ENCODE measurements around the gene LRFN5. TPM values are rescaled to one million over a fixed set of nuclear protein-coding genes. Genes with fewer than 3 reads are reported as not detected.

LRFN5 gene
- polyA plus RNA-seq, 1 donor = 2.3 TPM

- H3K4me1 ChIP-seq (ENCODE audit: control insufficient read depth, insufficient read depth, low read length) = no peaks in the 10 kb centered on the region
- WGBS (ENCODE audit: insufficient coverage, low lambda C conversion rate) = 86% methylated on average over 6 of the region's 7 CpGs
- peak; percentile 1 to 2 for DNase-seq
- H3K4me3 ChIP-seq (ENCODE audit: low read length) = no peak overlapping the region
- no peaks in the 10 kb centered on the region for H3K36me3 ChIP-seq (ENCODE audit: control insufficient read depth, insufficient read depth, low read length)
- H3K27ac ChIP-seq (ENCODE audit: low read length) = no peak overlapping the region
- H3K9me3 ChIP-seq (ENCODE audit: control insufficient read depth, low read depth, low read length) = no peaks in the 10 kb centered on the region
- no peaks in the 10 kb centered on the region for H3K27me3 ChIP-seq (ENCODE audit: control insufficient read depth, insufficient read depth, low read length)
Observed at GRCh38 chr14:41950428-41951151, 343.9 kb downstream of the LRFN5 start.

Measured in large intestine (tissue), 3 donors.